ENCODE results near the gene TRMT2A. TPM values are rescaled to one million over a fixed set of nuclear protein-coding genes. Genes with fewer than 3 reads are reported as not detected.

The TRMT2A gene
- total RNA-seq, 1 donor from 2014 or later: 44.8 TPM

DNA sequence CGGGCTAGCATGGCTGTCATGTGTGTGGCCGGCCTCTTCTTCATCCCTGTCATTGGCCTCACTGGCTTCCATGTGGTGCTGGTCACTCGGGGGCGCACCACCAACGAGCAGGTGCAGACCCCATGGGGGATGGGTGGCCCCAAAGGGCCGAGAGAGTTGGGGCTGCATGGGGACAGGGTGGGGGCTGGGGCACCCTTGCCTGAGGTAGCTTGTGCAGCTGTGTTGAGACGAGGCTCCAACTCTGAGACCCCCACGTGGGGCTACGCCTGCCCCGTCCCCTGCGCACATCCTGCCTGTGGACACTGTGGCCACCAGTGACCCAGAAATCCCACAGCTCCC is 23.1 kb upstream of the TRMT2A start:
- TF ChIP-seq, protein P1, sequence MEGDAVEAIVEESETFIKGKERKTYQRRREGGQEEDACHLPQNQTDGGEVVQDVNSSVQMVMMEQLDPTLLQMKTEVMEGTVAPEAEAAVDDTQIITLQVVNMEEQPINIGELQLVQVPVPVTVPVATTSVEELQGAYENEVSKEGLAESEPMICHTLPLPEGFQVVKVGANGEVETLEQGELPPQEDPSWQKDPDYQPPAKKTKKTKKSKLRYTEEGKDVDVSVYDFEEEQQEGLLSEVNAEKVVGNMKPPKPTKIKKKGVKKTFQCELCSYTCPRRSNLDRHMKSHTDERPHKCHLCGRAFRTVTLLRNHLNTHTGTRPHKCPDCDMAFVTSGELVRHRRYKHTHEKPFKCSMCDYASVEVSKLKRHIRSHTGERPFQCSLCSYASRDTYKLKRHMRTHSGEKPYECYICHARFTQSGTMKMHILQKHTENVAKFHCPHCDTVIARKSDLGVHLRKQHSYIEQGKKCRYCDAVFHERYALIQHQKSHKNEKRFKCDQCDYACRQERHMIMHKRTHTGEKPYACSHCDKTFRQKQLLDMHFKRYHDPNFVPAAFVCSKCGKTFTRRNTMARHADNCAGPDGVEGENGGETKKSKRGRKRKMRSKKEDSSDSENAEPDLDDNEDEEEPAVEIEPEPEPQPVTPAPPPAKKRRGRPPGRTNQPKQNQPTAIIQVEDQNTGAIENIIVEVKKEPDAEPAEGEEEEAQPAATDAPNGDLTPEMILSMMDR (IDR thresholded peaks at IDR 0.05; ENCODE audit: unreplicated experiment): no peak
- no peak overlapping the region for H3K27ac Mint-ChIP-seq (ENCODE audit: unreplicated experiment)

DNA sequence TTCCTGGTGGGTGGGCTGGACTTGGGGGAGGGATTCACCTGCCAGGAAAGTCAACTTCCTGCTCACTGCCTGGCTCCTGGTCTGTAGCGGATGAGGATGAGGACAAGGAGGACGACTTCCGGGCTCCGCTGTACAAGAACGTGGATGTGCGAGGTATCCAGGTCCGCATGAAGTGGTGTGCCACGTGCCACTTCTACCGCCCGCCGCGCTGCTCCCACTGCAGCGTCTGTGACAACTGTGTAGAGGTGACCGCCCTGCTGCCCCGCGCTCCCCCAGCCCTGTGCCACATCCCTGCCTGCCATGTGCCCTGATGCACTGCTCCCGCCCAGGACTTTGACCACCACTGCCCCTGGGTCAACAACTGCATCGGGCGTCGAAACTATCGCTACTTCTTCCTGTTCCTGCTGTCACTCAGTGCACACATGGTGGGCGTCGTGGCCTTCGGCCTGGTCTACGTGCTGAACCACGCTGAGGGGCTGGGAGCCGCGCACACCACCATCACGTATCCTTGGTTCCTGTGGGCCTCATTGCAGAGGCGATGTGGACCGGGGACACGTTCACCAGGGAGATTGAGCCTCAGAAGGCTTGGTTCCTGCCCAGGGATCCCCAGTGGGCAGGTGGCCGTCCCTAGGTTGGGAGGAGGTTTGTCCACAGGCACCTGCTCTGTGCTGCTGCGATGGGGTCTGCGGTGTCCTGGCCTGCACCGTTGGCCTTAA is 22.5 kb upstream of the TRMT2A start:
- H3K27ac Mint-ChIP-seq (ENCODE audit: unreplicated experiment): no peak overlapping the region
- TF ChIP-seq, protein P1 (IDR thresholded peaks at IDR 0.05; ENCODE audit: unreplicated experiment): no peak
- H3K36me3 Mint-ChIP-seq (ENCODE audit: low read depth, unreplicated experiment): peaks cover 7% of the 10 kb centered on the region
- no peaks in the 10 kb centered on the region for H3K9me3 Mint-ChIP-seq (ENCODE audit: unreplicated experiment)
- H3K27me3 Mint-ChIP-seq (ENCODE audit: unreplicated experiment): peaks cover 4% of the 10 kb centered on the region
- H3K4me1 Mint-ChIP-seq (ENCODE audit: unreplicated experiment): peaks cover 7% of the 10 kb centered on the region
- peak overlapping the region; percentile 59 for H3K4me3 Mint-ChIP-seq (ENCODE audit: unreplicated experiment)
- DNase-seq (ENCODE audit: low spot score): no peak

More for the DNA sequence above, 23.1 kb upstream of the TRMT2A start:
- Mint-ChIP-seq H3K4me1 (ENCODE audit: unreplicated experiment) (peaks cover 7% of the 10 kb centered on the region), H3K9me3 (ENCODE audit: unreplicated experiment) (no peaks in the 10 kb centered on the region), H3K4me3 (ENCODE audit: unreplicated experiment) (no peak overlapping the region), H3K27me3 (ENCODE audit: unreplicated experiment) (peaks cover 4% of the 10 kb centered on the region), H3K36me3 (ENCODE audit: low read depth, unreplicated experiment) (peaks cover 7% of the 10 kb centered on the region)
- no peak for DNase-seq (ENCODE audit: low spot score)

DNA sequence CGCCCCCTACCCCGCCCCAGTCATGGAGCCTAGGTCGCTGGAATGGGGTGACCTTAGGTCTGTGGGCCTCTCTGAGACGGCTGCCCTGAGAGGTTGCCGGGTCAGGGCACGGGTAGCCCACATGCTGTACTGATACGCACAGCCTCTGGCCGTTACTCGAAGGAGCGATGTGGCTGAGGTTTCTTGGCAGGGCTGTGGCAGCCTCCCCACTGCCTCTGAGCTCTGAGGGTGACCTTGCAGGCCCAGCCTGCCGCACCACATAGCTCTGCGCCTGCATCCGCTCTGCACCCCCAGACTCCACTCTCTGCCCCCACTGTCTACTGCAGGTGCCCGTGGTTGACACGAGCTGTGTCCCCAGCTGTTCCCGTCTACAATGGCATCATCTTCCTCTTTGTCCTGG is 21.8 kb upstream of the TRMT2A start:
- H3K4me1 Mint-ChIP-seq (ENCODE audit: unreplicated experiment): peaks cover 7% of the 10 kb centered on the region
- no peaks in the 10 kb centered on the region for H3K9me3 Mint-ChIP-seq (ENCODE audit: unreplicated experiment)
- TF ChIP-seq, protein P1 (IDR thresholded peaks at IDR 0.05; ENCODE audit: unreplicated experiment): no peak
- peaks cover 7% of the 10 kb centered on the region for H3K36me3 Mint-ChIP-seq (ENCODE audit: low read depth, unreplicated experiment)
- peaks cover 4% of the 10 kb centered on the region for H3K27me3 Mint-ChIP-seq (ENCODE audit: unreplicated experiment)
- H3K27ac Mint-ChIP-seq (ENCODE audit: unreplicated experiment): no peak overlapping the region
- no peak overlapping the region for H3K4me3 Mint-ChIP-seq (ENCODE audit: unreplicated experiment)
- no peak for DNase-seq (ENCODE audit: low spot score)

DNA sequence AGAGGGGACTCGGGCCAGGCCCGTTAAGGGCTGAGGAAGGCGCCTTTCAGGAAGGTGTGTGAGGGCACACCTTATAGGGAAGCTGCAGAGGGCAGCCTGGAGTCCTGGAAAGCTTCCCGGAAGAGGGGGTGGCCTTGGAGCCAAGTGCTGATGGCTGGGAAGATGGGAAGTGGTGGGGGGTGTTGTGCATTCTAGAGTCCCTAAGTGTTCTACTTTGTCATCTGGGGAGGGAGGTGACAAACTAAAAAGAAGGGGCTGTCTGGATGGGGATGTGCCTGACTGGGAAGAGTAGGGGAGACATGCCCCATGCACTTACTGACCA is 21.4 kb upstream of the TRMT2A start:
- Mint-ChIP-seq H3K4me1 (ENCODE audit: unreplicated experiment) (peaks cover 7% of the 10 kb centered on the region), H3K36me3 (ENCODE audit: low read depth, unreplicated experiment) (peaks cover 7% of the 10 kb centered on the region), H3K27me3 (ENCODE audit: unreplicated experiment) (peaks cover 4% of the 10 kb centered on the region), H3K4me3 (ENCODE audit: unreplicated experiment) (no peak overlapping the region), H3K27ac (ENCODE audit: unreplicated experiment) (no peak overlapping the region), H3K9me3 (ENCODE audit: unreplicated experiment) (no peaks in the 10 kb centered on the region)
- no peak for DNase-seq (ENCODE audit: low spot score)
- TF ChIP-seq, protein P1 (IDR thresholded peaks at IDR 0.05; ENCODE audit: unreplicated experiment): no peak

DNA sequence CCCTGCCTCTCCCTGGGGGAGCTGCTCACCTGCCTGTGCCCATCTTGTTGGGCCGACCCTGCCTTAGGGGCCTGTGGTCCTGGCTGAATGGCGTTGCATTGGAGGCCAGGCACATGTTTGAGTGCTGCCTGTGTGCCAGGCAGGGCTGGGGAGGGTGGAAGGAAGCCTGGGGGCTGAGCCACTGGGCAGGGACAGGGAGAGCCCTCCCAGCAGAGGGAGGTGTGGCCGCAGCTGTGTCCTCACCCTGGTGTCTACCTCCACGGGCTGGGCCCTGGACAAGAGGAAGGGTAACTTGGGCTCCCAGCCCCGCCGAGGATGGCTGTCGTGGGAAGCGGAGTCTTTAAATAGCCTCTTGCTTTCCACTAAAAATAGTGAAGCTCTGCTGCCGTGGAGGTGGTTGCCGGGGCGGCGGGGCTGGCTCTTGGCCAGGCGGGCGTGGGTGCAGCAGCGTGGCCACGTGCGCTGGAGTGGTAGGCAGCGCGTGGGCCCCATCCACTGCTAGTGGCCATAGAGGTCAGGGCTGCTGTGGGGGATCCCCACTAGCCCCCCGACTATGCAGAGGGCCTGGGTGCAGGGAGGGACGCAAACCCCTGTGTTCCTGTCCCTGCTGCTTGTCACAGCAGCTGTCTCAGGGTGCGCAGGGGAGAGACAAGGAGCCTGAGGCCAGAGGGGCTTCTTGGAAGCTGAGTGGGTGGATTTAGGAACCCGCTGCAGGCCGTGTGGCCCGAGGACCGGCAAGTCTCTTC is 20.8 kb upstream of the TRMT2A start:
- peaks cover 7% of the 10 kb centered on the region for H3K36me3 Mint-ChIP-seq (ENCODE audit: low read depth, unreplicated experiment)
- no peak overlapping the region for H3K4me3 Mint-ChIP-seq (ENCODE audit: unreplicated experiment)
- H3K27me3 Mint-ChIP-seq (ENCODE audit: unreplicated experiment): peaks cover 4% of the 10 kb centered on the region
- H3K9me3 Mint-ChIP-seq (ENCODE audit: unreplicated experiment): no peaks in the 10 kb centered on the region
- no peak overlapping the region for H3K27ac Mint-ChIP-seq (ENCODE audit: unreplicated experiment)
- TF ChIP-seq, protein P1 (IDR thresholded peaks at IDR 0.05; ENCODE audit: unreplicated experiment): no peak
- DNase-seq (ENCODE audit: low spot score): no peak
- peaks cover 7% of the 10 kb centered on the region for H3K4me1 Mint-ChIP-seq (ENCODE audit: unreplicated experiment)

Measured in endothelial cell (in vitro differentiated cells).